A549 (cell line): ENCODE measurements around the gene EEIG1. TPM values are rescaled to one million over a fixed set of nuclear protein-coding genes. Genes with fewer than 3 reads are reported as not detected.

Experiments used
- ATAC-seq, 2 experiments: fragments of 200-7000 bp in 1 of 2; fragments of >200 bp in 1 of 2; cut with Nextera tagmentation in 1 of 2; cut with Tn5 transposase in 1 of 2; 3 replicates each; pipeline versions ENCODE4 v1.8.0 to v1.9.1; 2018 to 2020; ENCODE audit warnings: mild to moderate bottlenecking in 1 of 2, moderate library complexity in 1 of 2
- CTCF ChIA-PET: fragments of 300-600 bp; sonication (Branson Sonifier 250); formaldehyde crosslinking; extraction: SDS; loops from one replicate; lab custom pipeline; 2021; ENCODE audit warnings: antibody characterized with exemption, inconsistent platforms; lab: Yijun Ruan, JAX
- POLR2A ChIA-PET: fragments of 350-600 bp; formaldehyde crosslinking; extraction: SDS; loops from one replicate; lab custom pipeline; 2021; ENCODE audit warnings: antibody characterized with exemption, inconsistent platforms; lab: Yijun Ruan, JAX
- DNase-seq, 2 experiments: peaks; one replicate each; pipeline versions ENCODE4 v3.0.0 to v3.0.0-alpha.2; 2011 to 2016; ENCODE audit warnings: low read depth in 1 of 2, low spot score in 1 of 2
- FAIRE-seq: peaks from 2 replicates; lab custom pipeline; 2011; peaks lifted over from hg19 to GRCh38; lab: Jason Lieb, UNC
- H3K27ac ChIP-seq, 2 experiments: fragments of >200 bp; sonication (Bioruptor Twin); formaldehyde crosslinking; 3 replicates each; pipeline ENCODE4 v1.5.1; 2016 to 2017
- H3K4me1 ChIP-seq: fragments of >200 bp; sonication (Bioruptor Twin); formaldehyde crosslinking; 3 replicates; pipeline ENCODE4 v1.6.1; 2016
- H3K4me2 ChIP-seq: fragments of >200 bp; sonication (Bioruptor Twin); formaldehyde crosslinking; 3 replicates; pipeline ENCODE4 v1.6.1; 2016
- H3K4me3 ChIP-seq: fragments of >200 bp; sonication (Bioruptor Twin); formaldehyde crosslinking; 3 replicates; pipeline ENCODE4 v1.5.1; 2016
- H3K9me3 ChIP-seq: fragments of >200 bp; sonication (Bioruptor Twin); formaldehyde crosslinking; 3 replicates; pipeline ENCODE4 v1.6.1; 2016
- ATOH8 ChIP-seq: fragments of 250-450 bp; sonication (Bioruptor Pico); IDR thresholded peaks from 2 replicates; pipeline ENCODE4 v1.5.0; 2020; ENCODE audit warnings: low read depth, mild to moderate bottlenecking, moderate library complexity
- BHLHE40 ChIP-seq: IDR thresholded peaks from 2 replicates; pipeline ENCODE4 v1.6.1; 2012; ENCODE audit warnings: low read depth, low read length, inconsistent platforms
- CBX2 ChIP-seq: fragments of 200-600 bp; sonication (generic); IDR thresholded peaks from 2 replicates; pipeline ENCODE4 v1.6.1; 2016; ENCODE audit warnings: low read depth, mild to moderate bottlenecking, borderline replicate concordance
- CHD4 ChIP-seq: fragments of 200-600 bp; sonication (generic); IDR thresholded peaks from 2 replicates; pipeline ENCODE4 v1.6.1; 2016; ENCODE audit warnings: antibody characterized with exemption, mild to moderate bottlenecking, borderline replicate concordance
- CTCF ChIP-seq: fragments of >200 bp; sonication (Bioruptor Twin); formaldehyde crosslinking; IDR thresholded peaks from 3 replicates; pipeline ENCODE4 v1.5.1; 2016
- E2F6 ChIP-seq: IDR thresholded peaks from 2 replicates; pipeline ENCODE4 v1.6.1; 2012; ENCODE audit warnings: low read depth, borderline replicate concordance
- FOSB ChIP-seq: fragments of 250-450 bp; sonication (Bioruptor Pico); IDR thresholded peaks from 2 replicates; pipeline ENCODE4 v1.5.0; 2020; ENCODE audit warnings: mild to moderate bottlenecking, moderate library complexity
- FOSL2 ChIP-seq, 2 experiments: fragments of 450-650 bp in 1 of 2; fragments of >200 bp in 1 of 2; sonication (Bioruptor Twin) in 1 of 2; formaldehyde crosslinking; IDR thresholded peaks; 2 replicates each; pipeline versions ENCODE4 v1.5.0 to v1.6.1; 2016 to 2020; ENCODE audit warnings: mild to moderate bottlenecking in 1 of 2, moderate library complexity in 1 of 2
- GATA3 ChIP-seq: IDR thresholded peaks from 2 replicates; pipeline ENCODE4 v1.6.1; 2012; ENCODE audit warnings: borderline replicate concordance
- HOXB13 ChIP-seq: fragments of 250-450 bp; sonication (Bioruptor Pico); IDR thresholded peaks from 2 replicates; pipeline ENCODE4 v1.5.0; 2020; ENCODE audit warnings: low read depth, mild to moderate bottlenecking, moderate library complexity
- MAX ChIP-seq: IDR thresholded peaks from 2 replicates; pipeline ENCODE4 v1.6.1; 2012
- MAZ ChIP-seq: fragments of 150-350 bp; IDR thresholded peaks from 2 replicates; pipeline ENCODE4 v1.6.1; 2014; ENCODE audit warnings: antibody characterized with exemption, low read depth, low read length, borderline replicate concordance
- NFE2L2 ChIP-seq: fragments of 150-350 bp; conservative IDR thresholded peaks from 2 replicates; pipeline ENCODE4 v1.6.1; 2014; ENCODE audit warnings: low read length
- POLR2A ChIP-seq: IDR thresholded peaks from 2 replicates; pipeline ENCODE4 v1.6.1; 2012; ENCODE audit warnings: mild to moderate bottlenecking, low read length
- RAD21 ChIP-seq, 2 experiments: fragments of >200 bp in 1 of 2; sonication (Bioruptor Twin) in 1 of 2; formaldehyde crosslinking in 1 of 2; IDR thresholded peaks in 1 of 2; conservative IDR thresholded peaks in 1 of 2; 2 replicates in 1 of 2; 3 replicates in 1 of 2; pipeline ENCODE4 v1.6.1; 2012 to 2018; ENCODE audit warnings: inconsistent platforms in 1 of 2
- RCOR1 ChIP-seq: fragments of 150-350 bp; IDR thresholded peaks from 2 replicates; pipeline ENCODE4 v1.6.1; 2014; ENCODE audit warnings: antibody characterized with exemption, low read length, low read depth
- REST ChIP-seq: fragments of 200-600 bp; sonication (generic); IDR thresholded peaks from 2 replicates; pipeline ENCODE4 v1.6.1; 2016; ENCODE audit warnings: antibody characterized with exemption, mild to moderate bottlenecking, moderate library complexity
- RFX5 ChIP-seq: fragments of 450-650 bp; IDR thresholded peaks from 2 replicates; pipeline ENCODE4 v1.7.1; 2014; ENCODE audit warnings: antibody characterized with exemption, mild to moderate bottlenecking, moderate library complexity
- SMC3 ChIP-seq: fragments of >200 bp; sonication (Bioruptor Twin); formaldehyde crosslinking; IDR thresholded peaks from 3 replicates; pipeline ENCODE4 v1.6.1; 2018; ENCODE audit warnings: inconsistent platforms
- ZSCAN20 ChIP-seq: fragments of 250-450 bp; sonication (Bioruptor Pico); IDR thresholded peaks from 2 replicates; pipeline ENCODE4 v1.8.0; 2022; ENCODE audit warnings: mild to moderate bottlenecking, moderate library complexity
- WGBS: methylation state at CpG from one replicate; pipeline ENCODE4 v1.1.6; 2017; ENCODE audit errors: missing lambda C conversion rate; 5-methylcytosine and 5-hydroxymethylcytosine counted together
- polyA plus RNA-seq, 4 experiments: library from polyadenylated mRNA; depleted of rRNA in 3 of 4; stranded (reverse); fragments of >200 nt; fragmentation: RNase III in 1 of 4; extraction: RNeasy Plus Mini Kit Qiagen cat#74134 plus additional on column Dnase treatment in 1 of 4; gene quantifications; 2 replicates in 3 of 4; 3 replicates in 1 of 4; pipeline ENCODE4 v1.2.3, GENCODE V29; 2011 to 2017

The EEIG1 gene
- polyA plus RNA-seq, 2 of the 4 experiments (the other 2 are of a cell fraction), result 30.3 to 33.0 TPM

- ChIA-PET CTCF (interaction anchor here (0.6 to 35.7 kb wide), 38 partner anchors 10 to 181 kb away, joined by 3 to 827 read pairs (median 11); partner anchors contain the start of genes EEIG1, NAIF1, PIP5KL1 and SLC25A25), POLR2A (interaction anchor here (0.6 to 1.2 kb wide), 3 partner anchors 23 to 124 kb away, joined by 3 to 5 read pairs (median 4); partner anchors contain the start of genes NAIF1, SLC25A25 and ST6GALNAC4)
- Histone ChIP-seq H3K9me3 (no peaks in the 10 kb centered on the region), H3K4me1 (peaks cover 18% of the 10 kb centered on the region; the same call in 2 of the 3 replicates), H3K4me3 (no peak overlapping the region), H3K4me2 (no peak overlapping the region), H3K27ac (peak overlapping the region; percentile 34 to 58; a peak in 4 of 6 replicates)
- ATAC-seq (peak; percentile 70 to 89), DNase-seq (peak; percentile 79 to 86), FAIRE-seq (no peak)
- 27% methylated on average over 13 of the region's 13 CpGs for WGBS
- TF ChIP-seq FOSB (no peak), HOXB13 (no peak), POLR2A (no peak), ATOH8 (no peak), RAD21 (conservative IDR thresholded peaks at IDR 0.05 in 1 of 2, IDR thresholded peaks at IDR 0.05 in 1 of 2) (peak; percentile 93 to 95), CBX2 (no peak), CTCF (peak; percentile 82), SMC3 (peak; percentile 93), REST (no peak), BHLHE40 (no peak), MAX (peak; percentile 63), RCOR1 (no peak), GATA3 (no peak), E2F6 (no peak)
Measured at GRCh38 chr9:127943731-127944144, 37.1 kb downstream of the EEIG1 start.

GRCh38 chr9:127943011-127943662 lies 37.7 kb downstream of the EEIG1 start:
- Histone ChIP-seq H3K27ac (peak overlapping the region in 1 of 2 experiments; percentile 31; a peak in 1 of 6 replicates), H3K4me2 (no peak overlapping the region)
- POLR2A ChIA-PET, result interaction anchor here (0.6 to 1.2 kb wide), 3 partner anchors 23 to 124 kb away, joined by 3 to 5 read pairs (median 4); partner anchors contain the start of genes NAIF1 and SLC25A25
- peak; percentile 1 to 6; a peak in 4 of 6 replicates for ATAC-seq
- TF ChIP-seq NFE2L2 (no peak), MAZ (no peak), FOSL2 (IDR thresholded peaks at IDR 0.05) (no peak), FOSL2 (CRISPR knock-in tag; IDR thresholded peaks at IDR 0.05) (no peak), CHD4 (no peak), ZSCAN20 (CRISPR knock-in tag) (no peak), GATA3 (no peak), RFX5 (no peak)
- TF ChIP-seq, all 56 proteins: peak for 0
- CTCF ChIA-PET, result interaction anchor here (0.7 to 35.7 kb wide), 45 partner anchors 10 to 182 kb away, joined by 3 to 827 read pairs (median 9); partner anchors contain the start of genes CDK9, EEIG1, NAIF1 and PIP5KL1
- DNase-seq (no peak), FAIRE-seq (no peak)
- Histone ChIP-seq H3K4me1 (peaks cover 22% of the 10 kb centered on the region; the same call in 2 of the 3 replicates), H3K4me3 (no peak overlapping the region), H3K9me3 (no peaks in the 10 kb centered on the region)
- WGBS, result 59% methylated on average over 7 of the region's 14 CpGs
